ENCODE results near the gene LYRM4.

LYRM4 gene

DNA sequence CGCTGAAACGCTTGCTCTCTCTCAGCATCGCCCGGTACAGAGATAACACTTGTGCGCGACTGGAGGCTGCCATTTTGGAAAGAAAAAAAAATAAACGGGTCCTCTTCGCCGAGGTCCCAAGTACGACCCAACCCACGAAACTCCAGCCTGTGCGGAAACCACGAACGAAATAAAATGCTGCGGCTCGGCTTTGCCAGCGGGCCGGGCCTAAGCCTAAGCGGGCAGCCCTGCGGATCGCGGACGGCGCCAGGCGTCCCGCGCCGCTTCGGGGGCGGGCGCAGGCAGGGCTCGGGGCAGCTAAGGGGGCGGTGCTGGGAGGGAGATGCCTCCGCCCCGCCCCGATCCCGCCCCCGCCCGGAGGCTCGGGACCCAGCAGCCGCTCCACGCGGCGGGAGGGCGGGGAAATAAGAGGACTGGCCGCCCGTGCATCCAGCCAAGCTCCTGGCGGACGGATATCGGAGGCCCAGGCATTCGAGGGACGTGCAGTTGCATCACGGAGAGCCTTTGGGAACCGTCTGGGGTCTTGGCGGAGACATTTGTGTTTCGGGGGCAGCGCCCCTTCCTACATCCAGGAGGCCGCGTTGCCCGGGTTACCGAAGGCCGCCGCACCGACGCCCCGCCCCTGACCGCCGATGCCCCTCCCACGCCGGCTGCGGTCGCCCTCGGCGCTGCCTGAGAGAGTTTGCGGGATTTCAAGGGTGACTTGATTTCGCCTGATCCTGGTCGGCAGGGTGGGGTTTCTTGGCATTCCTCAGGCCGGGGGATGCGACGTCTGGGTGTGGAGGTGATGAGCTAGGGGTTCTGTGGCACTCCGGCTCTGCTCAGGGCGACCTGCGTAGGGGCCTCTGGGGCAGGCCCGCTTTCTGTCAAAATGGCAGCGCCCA lies at the start of gene LYRM4, which contains the start of gene FARS2:
TSS of gene LYRM4 (minus strand) at position 290 of the 884 bp plus-strand sequence. CDS start at position 73, 217 bp downstream.
TSS of gene FARS2 (plus strand) at position 853 of the 884 bp plus-strand sequence.
- peak; percentile 73 for DNase-seq (ENCODE audit: low read depth)

DNA sequence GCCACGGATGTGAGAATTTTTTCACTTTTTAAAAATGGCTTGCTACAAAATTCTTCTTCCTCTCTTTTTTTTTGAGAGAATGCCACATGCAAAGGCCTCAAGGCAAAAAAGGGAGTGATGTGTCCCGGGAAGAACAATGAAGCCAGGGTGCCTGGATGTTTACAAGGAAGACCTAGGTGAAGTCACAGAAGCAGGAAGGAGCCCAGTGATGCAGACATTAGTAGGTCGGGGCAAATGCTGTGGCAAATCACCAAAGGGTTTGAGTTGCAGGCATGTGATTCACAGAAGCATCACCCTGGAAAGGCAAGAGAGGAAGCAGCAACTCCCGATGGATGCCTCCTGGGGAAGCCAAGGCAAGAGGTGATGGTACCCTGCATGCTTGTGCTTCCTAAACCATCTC lies 47.3 kb upstream of the LYRM4 start:
- no peak for DNase-seq (ENCODE audit: low read depth)

- no peak for DNase-seq (ENCODE audit: low read depth)
Observed at GRCh38 chr6:5307058-5307457, 46.3 kb upstream of the LYRM4 start.

DNA sequence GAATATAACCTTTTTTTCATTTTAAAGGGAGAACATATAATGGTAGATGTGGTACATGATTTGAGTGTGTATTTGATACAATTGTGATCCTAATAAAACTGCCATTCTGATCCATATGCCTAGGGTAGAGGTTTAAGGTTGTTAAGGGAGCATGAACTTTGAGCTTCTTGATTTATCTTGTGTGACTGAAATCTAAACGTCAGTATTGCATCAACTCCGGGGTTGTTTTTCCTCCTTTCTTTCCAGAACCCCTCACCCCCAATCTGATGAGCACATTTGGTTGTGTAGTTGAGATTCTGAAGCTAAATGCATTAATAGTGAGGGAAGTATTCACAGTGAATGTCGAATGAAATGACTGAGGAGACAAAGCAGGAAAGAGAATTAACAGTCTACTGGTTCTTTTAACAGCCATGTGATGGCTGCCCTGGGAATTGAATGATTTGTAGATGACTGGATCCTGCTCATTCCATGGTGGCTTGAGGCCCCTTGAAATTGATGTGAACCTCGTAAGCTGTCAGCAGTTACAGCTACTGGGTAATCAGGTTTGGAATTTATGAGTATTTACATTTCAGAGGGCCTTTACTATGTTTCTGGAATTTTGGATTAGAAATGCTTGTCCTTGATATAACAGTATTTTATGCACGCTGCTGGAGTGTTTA lies 45.3 kb upstream of the LYRM4 start:
- peak; percentile 55 for DNase-seq (ENCODE audit: low read depth)

- no peak for DNase-seq (ENCODE audit: low read depth)
Observed at GRCh38 chr6:5303682-5304081, 42.9 kb upstream of the LYRM4 start.

DNA sequence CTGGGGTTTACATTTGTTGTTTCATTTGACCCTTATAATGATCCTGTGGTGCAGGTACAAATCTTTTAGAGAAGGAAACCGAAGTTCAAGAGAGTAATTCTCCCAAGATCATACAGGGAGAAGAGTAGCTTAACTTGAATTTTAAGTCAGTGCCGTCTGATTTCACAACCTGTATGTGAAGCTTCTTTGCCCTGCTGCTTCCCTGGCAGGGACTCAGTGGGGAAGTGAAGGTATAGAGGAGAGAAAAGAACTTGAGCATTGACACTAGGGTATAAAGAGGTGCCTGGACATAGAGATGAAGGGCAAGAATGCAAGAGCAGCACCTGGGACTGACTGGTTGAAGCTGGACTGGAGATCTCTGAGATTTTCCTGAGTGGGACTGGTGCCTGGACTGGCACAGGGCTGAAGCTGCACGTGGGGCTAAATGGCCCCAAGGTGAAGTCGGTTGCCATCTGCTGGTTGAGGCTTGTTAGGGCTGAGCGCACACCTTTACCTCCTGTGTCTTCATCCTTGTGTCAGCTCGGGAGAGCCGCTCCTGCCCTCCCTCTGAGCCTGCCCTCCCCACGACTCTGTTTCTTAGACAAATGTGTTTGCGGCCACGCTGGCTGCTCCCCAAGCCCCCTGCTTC lies 42.4 kb upstream of the LYRM4 start:
- peak; percentile 40 for DNase-seq (ENCODE audit: low read depth)

GRCh38 chr6:5302220-5302946 lies 41.6 kb upstream of the LYRM4 start:
- no peak for DNase-seq (ENCODE audit: low read depth)

DNA sequence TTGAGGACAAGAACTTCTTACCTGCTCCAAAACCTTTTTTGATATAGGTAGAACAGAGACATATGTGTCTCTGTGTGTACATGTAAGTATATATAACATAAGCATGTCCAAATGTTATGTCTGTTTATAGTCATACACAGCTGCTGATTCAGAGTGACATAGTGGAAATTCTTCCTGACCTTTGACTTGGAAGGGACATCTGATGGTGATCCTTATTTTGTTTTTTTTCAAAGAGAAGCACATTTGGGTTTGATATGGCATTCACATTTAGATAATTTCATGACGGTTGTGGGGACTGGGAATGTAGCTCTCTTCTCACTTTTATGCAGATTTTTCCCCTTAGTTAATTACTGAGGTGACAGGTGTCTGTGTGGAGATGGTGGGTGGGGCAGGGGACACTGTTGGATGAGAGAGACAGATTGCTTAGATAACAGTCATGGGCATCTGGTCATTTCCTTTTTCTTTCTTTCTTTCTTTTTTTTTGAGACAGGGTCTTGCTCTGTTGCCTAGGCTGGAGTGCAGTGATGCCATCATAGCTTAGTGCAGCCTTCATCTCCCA lies 39.5 kb upstream of the LYRM4 start:
- no peak for DNase-seq (ENCODE audit: low read depth)

DNA sequence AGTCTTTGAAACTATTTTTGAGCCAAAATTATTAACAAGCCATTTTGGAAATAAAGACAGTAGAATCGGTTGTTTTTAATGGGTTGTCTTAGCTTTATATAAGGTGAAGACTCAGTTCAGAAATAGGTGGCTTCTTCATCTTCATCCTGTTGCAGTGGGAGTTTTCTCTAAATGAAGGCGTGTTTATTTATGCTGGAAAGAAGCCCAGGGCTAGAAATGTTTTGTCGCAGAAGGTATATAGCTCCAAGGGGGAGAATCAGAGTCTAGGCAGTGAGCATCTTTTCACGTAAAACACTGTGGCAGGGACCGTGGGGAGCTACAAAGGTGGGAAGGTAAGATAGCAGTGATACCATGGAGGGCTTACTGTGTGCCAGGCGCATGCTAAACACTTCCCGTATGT lies 34.9 kb upstream of the LYRM4 start:
- no peak for DNase-seq (ENCODE audit: low read depth)

- no peak for DNase-seq (ENCODE audit: low read depth)
Observed at GRCh38 chr6:5294392-5295211, 33.9 kb upstream of the LYRM4 start.

DNA sequence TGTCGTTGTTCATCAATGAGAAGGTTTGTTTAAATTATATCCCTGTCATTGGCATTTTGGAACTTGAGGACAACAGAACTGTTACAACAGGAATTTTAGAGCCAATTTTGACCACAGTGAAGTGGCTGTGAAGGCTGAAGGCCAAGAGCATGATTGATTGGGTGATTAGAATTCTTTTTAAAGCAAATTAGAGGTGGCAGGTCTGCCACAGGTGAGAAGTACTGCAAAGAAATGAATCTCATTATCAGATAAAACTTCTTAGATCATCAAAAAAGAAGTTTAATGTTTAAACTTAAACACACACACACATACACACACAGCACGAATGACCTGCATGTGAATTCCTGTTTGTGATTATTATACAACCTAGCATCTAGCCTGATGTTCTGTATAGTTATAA lies 32.9 kb upstream of the LYRM4 start:
- DNase-seq (ENCODE audit: low read depth) = no peak

DNA sequence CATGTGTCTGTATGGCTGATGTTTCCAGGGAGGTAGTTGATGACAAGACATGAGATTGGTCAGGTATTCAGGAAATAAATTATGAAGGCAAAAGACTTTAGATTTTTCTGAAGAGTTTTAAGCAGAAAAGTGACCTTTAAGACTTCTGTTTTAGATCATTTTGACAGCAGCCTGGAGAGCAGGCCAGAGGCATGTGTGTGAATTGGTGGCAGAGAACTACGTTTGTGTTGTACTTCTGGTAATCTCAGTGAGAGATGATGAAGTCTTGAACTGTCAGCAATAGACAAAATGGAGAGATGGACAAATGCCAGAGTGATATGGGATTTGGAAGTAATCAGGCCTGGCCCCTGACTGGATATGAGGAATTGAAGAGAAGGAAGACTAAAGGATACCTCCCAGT lies 31.4 kb upstream of the LYRM4 start:
- DNase-seq (ENCODE audit: low read depth) = no peak

- DNase-seq (ENCODE audit: low read depth) = no peak
Observed at GRCh38 chr6:5290500-5290899, 29.8 kb upstream of the LYRM4 start.

- DNase-seq (ENCODE audit: low read depth) = no peak
Observed at GRCh38 chr6:5290097-5290496, 29.3 kb upstream of the LYRM4 start.

- DNase-seq (ENCODE audit: low read depth) = no peak
Observed at GRCh38 chr6:5287966-5288297, 27.2 kb upstream of the LYRM4 start.

GRCh38 chr6:5287205-5287965 lies 26.6 kb upstream of the LYRM4 start:
- DNase-seq (ENCODE audit: low read depth) = peak; percentile 79

GRCh38 chr6:5286780-5287179 lies 26.0 kb upstream of the LYRM4 start:
- no peak for DNase-seq (ENCODE audit: low read depth)

DNA sequence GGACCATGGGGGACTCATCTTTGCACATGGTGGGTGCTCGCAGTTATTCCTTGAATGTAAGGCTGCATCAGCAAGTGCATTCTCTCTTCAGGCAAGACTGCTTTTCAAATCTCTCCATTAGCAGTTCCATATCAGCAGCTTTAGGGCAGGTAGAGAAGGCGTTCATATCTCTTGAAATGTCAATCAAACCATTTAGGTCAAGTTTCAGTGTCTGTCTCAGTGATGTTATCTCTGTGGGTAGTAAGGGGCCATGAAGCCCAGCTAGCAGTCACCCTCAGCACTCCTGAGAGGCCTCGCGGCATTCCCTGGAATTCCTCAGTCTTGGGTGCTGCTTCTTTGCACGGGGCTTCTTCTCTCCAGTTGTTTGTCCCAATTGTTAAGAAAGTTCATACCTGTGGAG lies 24.8 kb upstream of the LYRM4 start:
- no peak for DNase-seq (ENCODE audit: low read depth)

DNA sequence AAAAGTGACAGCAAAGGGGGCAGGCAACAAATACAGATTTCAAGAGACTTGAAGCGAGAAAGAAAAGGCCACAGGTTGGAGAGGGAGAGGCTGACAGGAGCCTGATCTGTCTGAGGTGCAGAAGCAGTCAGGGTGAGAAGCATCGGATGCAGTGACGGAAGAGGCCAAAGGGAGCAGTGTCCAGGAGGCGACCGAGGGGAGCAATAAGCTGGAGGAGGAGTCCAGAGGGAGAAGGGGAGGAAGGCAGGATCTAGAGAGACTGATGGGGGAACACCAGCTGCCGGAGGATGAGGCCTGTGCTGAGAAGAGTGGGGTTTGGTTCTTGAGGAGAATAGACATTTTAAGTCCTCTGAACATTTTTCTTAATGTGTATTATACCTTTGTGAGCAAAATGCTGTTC lies 24.3 kb upstream of the LYRM4 start:
- no peak for DNase-seq (ENCODE audit: low read depth)

DNA sequence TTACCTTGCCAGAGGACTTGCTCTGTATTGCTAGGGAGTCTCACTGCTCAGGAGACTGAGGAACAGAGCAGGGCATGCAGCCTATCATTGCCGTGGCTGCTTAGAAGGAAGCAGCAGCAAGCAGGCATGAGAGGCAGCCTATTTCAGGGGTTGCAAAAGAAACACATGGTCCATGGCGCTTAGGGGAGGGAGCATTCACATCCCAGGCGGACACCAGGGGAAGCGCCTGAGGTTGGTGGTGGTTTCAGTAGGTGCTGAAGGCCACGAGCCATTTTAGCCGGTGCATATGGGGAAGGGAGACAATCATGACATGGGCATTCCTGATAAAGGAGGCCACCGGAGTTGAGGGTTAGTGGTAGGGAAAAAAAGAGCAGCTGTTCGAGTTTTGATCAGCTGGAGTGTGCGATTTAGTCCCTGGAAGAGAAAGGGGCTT lies 21.5 kb upstream of the LYRM4 start:
- no peak for DNase-seq (ENCODE audit: low read depth)

All from amniotic epithelial cell (primary cell).